Stimulated activated CD8-positive, alpha-beta memory T cell treated with anti-CD3 and anti-CD28 coated beads, Interleukin-7, amount 100 ng/mL, for 4 hours (primary cell): ENCODE results near the gene RECK.
"Not testable (repeated sequence)": the region's sequence is repeated elsewhere in the genome, so short reads cannot be mapped to it uniquely, and the experiment has no call there.

Source experiments
- DNase-seq, 2 donors: peaks; one replicate each; pipeline ENCODE4 v3.0.0-alpha.2; 2020; ENCODE audit warnings: low read depth in 2 of 2

The RECK gene

GRCh38 chr9:36112516-36112915, 75.8 kb downstream of the RECK start:
- no peak for DNase-seq

GRCh38 chr9:36113999-36114398, 77.3 kb downstream of the RECK start:
- DNase-seq = no peak

GRCh38 chr9:36116593-36116992, 79.9 kb downstream of the RECK start:
- DNase-seq = no peak

GRCh38 chr9:36118201-36118600, 81.5 kb downstream of the RECK start:
- no peak for DNase-seq

GRCh38 chr9:36118706-36119105, 82.0 kb downstream of the RECK start:
- no peak for DNase-seq

- no peak for DNase-seq
These were observed 82.8 kb downstream of the RECK start for GRCh38 chr9:36119476-36119875.

GRCh38 chr9:36120705-36121104, 84.0 kb downstream of the RECK start:
- DNase-seq = no peak

GRCh38 chr9:36121971-36122370, 85.3 kb downstream of the RECK start:
- no peak for DNase-seq

GRCh38 chr9:36123515-36123914, 86.8 kb downstream of the RECK start:
- no peak for DNase-seq

GRCh38 chr9:36125062-36125855, 88.5 kb downstream of the RECK start:
- DNase-seq = no peak

GRCh38 chr9:36126016-36126730, 89.5 kb downstream of the RECK start:
- no peak for DNase-seq

GRCh38 chr9:36127652-36128244, 91.0 kb downstream of the RECK start:
- DNase-seq = no peak

- DNase-seq = no peak
These were observed 91.6 kb downstream of the RECK start for GRCh38 chr9:36128349-36128748.

GRCh38 chr9:36129139-36129538, 92.4 kb downstream of the RECK start:
- no peak for DNase-seq

GRCh38 chr9:36131666-36132065, 95.0 kb downstream of the RECK start:
- DNase-seq = not testable (repeated sequence)

GRCh38 chr9:36132086-36132485, 95.4 kb downstream of the RECK start:
- DNase-seq = no peak

- no peak for DNase-seq
These were observed 98.2 kb downstream of the RECK start for GRCh38 chr9:36134761-36135505.

GRCh38 chr9:36135741-36136271, 99.1 kb downstream of the RECK start:
- DNase-seq = no peak

- peak; percentile 37 to 74 for DNase-seq
These were observed 99.7 kb downstream of the RECK start, which contains the start of gene GLIPR2 for GRCh38 chr9:36136272-36136893. Gene GLIPR2 (plus strand): TSS chr9:36136733. CDS start chr9:36136779, 46 bp downstream.

- DNase-seq = no peak
These were observed 100.2 kb downstream of the RECK start for GRCh38 chr9:36136894-36137391.

GRCh38 chr9:36137392-36138004, 100.8 kb downstream of the RECK start:
- no peak for DNase-seq
